ENCODE measurements around the gene CHRM4. TPM values are rescaled to one million over a fixed set of nuclear protein-coding genes. Genes with fewer than 3 reads are reported as not detected.
A peak's percentile ranks its signal among the peaks of the same experiment; 100 is the strongest.

The CHRM4 gene
- total and polyA plus RNA-seq, 8 donors, result 0.08 to 0.66 (median 0.22) TPM; not detected in 1

DNA sequence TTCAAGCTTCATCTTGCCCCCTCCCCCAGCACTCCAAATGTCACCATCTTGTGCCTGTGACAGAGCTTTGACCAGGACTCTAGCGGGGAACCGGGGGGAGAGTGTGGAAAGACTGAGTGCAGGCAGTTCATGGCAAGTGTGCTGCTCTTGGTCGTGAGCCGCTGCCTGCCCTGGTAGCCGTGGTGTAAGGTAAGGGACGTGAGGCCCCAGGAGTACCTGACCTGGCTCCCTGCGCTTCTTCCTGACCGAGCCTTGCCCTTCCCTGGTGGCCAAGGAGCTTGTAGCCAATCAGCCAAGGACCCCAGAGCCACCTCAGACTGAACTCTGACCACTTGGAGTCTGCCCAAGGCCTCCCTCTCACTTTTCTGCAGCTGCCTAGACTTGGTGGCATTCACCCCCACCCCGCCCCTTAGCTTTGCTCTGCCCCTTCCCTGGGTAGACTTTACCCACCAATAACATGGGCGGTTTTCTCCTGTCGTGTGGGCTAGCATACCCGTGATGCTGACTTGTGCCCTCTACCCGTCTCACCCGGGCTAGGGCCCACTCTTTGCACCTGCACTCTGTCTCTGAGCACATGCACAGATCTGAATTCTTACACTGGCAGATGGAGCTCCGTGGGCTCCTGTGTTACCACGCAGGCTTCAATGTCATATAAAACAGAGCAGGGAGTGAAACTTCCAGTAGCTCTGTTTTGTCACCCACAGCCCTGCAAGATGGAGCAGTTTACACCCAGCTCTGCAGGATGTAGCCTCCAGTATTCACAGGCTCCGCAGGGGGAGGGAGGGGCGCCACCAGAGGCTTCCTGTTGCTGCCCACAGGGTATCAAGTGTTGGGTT, 42.8 kb downstream of the CHRM4 start:
- peak in 3 of 6 donors; percentile 40 to 60 (median 44) for DNase-seq
- ATAC-seq, result peak in 2 of 4 donors; percentile 1 to 9
- 27 to 33% methylated on average over 18 of the region's 18 CpGs for WGBS, 2 donors
- intact Hi-C loops (cut with DNase I), result no loop called here
- Histone ChIP-seq H3K4me1 (peaks cover 0 to 42% (median 26%) of the 10 kb centered on the region in 3 donors), H3K27ac (peak overlapping the region; percentile 46 to 63 (median 52)), H3K4me3 (peak overlapping the region in 3 of 4 donors; percentile 76 to 89 (median 81)), H3K27me3 (no peaks in the 10 kb centered on the region), H3K36me3 (no peaks in the 10 kb centered on the region), H3K9me3 (no peaks in the 10 kb centered on the region)
- TF ChIP-seq, protein P1, sequence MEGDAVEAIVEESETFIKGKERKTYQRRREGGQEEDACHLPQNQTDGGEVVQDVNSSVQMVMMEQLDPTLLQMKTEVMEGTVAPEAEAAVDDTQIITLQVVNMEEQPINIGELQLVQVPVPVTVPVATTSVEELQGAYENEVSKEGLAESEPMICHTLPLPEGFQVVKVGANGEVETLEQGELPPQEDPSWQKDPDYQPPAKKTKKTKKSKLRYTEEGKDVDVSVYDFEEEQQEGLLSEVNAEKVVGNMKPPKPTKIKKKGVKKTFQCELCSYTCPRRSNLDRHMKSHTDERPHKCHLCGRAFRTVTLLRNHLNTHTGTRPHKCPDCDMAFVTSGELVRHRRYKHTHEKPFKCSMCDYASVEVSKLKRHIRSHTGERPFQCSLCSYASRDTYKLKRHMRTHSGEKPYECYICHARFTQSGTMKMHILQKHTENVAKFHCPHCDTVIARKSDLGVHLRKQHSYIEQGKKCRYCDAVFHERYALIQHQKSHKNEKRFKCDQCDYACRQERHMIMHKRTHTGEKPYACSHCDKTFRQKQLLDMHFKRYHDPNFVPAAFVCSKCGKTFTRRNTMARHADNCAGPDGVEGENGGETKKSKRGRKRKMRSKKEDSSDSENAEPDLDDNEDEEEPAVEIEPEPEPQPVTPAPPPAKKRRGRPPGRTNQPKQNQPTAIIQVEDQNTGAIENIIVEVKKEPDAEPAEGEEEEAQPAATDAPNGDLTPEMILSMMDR (IDR thresholded peaks at IDR 0.05), result no peak
- no peak for FAIRE-seq

DNA sequence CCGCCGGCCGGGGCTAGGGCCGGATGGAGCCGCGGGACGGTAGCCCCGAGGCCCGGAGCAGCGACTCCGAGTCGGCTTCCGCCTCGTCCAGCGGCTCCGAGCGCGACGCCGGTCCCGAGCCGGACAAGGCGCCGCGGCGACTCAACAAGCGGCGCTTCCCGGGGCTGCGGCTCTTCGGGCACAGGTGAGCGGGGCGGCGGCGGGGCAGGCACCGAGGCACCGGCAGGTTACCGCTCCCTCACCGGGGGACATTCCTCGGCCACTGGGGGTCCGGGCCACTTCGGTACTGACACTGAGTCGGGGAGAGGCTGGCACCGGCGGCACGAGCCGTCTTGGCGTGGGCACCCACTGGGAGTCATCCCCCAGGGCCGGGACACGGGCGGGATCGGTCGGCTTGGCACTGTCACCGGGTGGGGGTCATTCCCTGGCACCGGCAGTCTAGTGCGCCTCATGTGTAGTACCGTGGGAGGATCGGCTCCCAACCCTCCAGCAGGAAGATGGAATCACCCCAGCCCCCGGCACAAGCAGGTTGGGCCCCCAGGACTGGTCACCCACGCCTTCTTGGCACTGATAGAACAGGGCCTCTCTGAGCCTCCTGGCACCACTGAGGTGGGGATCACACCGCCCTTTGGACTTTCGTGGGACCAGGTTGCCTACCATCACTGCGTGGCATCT, 43.8 kb downstream of the CHRM4 start:
- TF ChIP-seq, protein P1 (IDR thresholded peaks at IDR 0.05), result no peak
- ATAC-seq, result peak in 2 of 4 donors; percentile 0 to 1

DNA sequence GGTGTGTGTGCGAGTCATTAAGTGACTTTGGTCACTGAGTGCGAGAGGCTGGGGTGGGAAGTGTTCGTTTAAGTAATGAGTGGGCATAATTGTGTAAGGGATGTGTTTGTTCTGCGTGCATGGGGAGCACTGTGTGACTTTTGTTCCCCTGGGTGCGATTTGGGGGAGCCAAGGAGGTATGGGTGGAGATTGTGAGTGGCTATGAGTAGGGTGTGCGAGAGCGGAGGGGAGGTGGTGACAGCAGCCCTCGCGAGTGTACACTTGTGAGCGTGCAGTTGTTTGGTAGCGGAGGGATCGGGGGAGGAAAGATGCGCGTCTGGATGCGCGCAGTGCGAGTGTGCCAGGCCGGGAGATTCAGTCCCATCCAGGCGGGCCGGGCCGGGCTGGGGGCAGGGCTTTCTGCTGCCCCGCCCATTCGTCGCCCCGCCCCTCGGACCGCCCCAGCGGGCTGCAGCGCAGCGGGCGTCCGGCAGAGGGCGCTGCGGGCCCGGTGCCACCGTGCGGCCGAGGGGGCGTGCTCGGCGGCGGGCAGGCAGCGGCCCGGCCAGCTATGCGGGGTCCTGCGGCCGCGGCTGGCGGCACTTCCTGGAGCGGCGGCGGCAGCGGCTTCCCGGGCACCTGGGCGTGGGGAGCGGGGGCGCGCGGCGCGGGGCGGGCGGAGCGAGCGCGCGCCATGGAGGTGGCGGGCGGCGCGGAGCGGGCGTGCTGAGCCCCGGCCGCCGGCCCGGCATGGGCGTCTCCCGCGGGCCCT, 44.5 kb downstream of the CHRM4 start, which contains the start of gene DGKZ:
TSS of gene DGKZ (plus strand) at position 578 of the 751 bp plus-strand sequence. CDS start 197 bp downstream, outside the sequence.
- TF ChIP-seq, protein P1 (IDR thresholded peaks at IDR 0.05), result peak; percentile 46 to 84 (median 66)
- H3K36me3 ChIP-seq, result no peaks in the 10 kb centered on the region
- DNase-seq, result peak; percentile 81 to 97 (median 92)
- peak; percentile 80 to 84 (median 82) for ATAC-seq
- H3K4me3 ChIP-seq, result peak within 1 kb of the TSS; percentile 66 to 89 (median 78)
- 10 to 18% methylated on average over 41 to 80 of the region's 80 CpGs for WGBS, 2 donors
- H3K4me1 ChIP-seq, result peaks cover 0 to 33% (median 30%) of the 10 kb centered on the region in 3 donors
- no peak for FAIRE-seq
- no peaks in the 10 kb centered on the region for H3K9me3 ChIP-seq
- H3K27ac ChIP-seq, result peak within 1 kb of the TSS; percentile 46 to 63 (median 52)
- intact Hi-C loops (cut with DNase I), result no loop called here
- no peaks in the 10 kb centered on the region for H3K27me3 ChIP-seq

More for the DNA sequence above, 43.8 kb downstream of the CHRM4 start:
- peak in 3 of 6 donors; percentile 54 to 90 (median 78) for DNase-seq
- H3K9me3 ChIP-seq, result no peaks in the 10 kb centered on the region
- H3K27ac ChIP-seq, result peak overlapping the region; percentile 46 to 63 (median 52)
- WGBS, 2 donors, result 22% methylated on average over 40 to 63 of the region's 63 CpGs
- H3K4me1 ChIP-seq, result peaks cover 0 to 35% (median 30%) of the 10 kb centered on the region in 3 donors
- peak overlapping the region; percentile 66 to 89 (median 78) for H3K4me3 ChIP-seq
- FAIRE-seq, result no peak
- no peaks in the 10 kb centered on the region for H3K36me3 ChIP-seq
- intact Hi-C loops (cut with DNase I), result no loop called here
- H3K27me3 ChIP-seq, result no peaks in the 10 kb centered on the region

DNA sequence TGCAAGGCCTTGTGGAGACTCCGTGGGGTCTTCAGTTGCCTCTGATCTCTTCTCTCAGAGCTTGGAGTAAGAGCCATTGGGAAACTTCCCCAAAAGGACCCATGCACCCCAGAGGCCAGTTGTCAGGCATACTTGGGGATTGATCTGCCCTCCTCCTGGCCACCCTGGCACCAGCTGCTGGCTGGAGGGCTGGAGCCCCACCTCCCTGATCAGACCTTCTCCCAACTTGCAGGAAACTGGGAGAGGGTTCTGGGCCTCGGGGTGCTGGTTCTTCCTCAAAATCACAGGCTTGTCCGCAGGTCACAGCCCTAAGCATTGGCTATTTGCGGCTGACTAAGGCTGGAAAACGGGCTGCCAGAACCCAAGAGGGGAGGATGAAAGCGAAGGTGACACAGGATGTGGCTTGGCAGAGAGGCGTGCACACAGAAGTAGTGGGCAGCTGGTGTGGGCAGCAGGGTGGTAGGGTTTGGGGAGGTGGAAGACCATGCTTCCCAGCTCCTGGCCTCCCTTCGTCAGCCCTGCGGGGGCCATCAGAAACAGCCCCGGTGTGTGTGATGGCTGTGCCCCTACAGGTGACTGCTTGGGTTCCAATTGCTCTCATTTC, 45.6 kb downstream of the CHRM4 start:
- TF ChIP-seq, protein P1 (IDR thresholded peaks at IDR 0.05), result no peak
- 81 to 82% methylated on average over 10 of the region's 10 CpGs for WGBS, 2 donors
- Histone ChIP-seq H3K4me3 (peak overlapping the region in 1 of 4 donors; percentile 32), H3K9me3 (no peaks in the 10 kb centered on the region), H3K4me1 (peaks cover 0 to 26% (median 21%) of the 10 kb centered on the region in 3 donors), H3K36me3 (no peaks in the 10 kb centered on the region), H3K27me3 (no peaks in the 10 kb centered on the region), H3K27ac (peak overlapping the region in 1 of 4 donors; percentile 33)
- intact Hi-C loops (cut with DNase I), result no loop called here
- no peak for FAIRE-seq
- no peak for ATAC-seq
- no peak for DNase-seq
